Panc1 (cell line): ENCODE results near the gene SNAP47.

Source experiments
- POLR2AphosphoS5 ChIP-seq: IDR thresholded peaks from 2 replicates; pipeline ENCODE4 v1.6.1; 2012; ENCODE audit warnings: mild to moderate bottlenecking, low read depth, low read length, moderate library complexity
- TF ChIP-seq, protein P1 (sequence below): fragments of 450-650 bp; IDR thresholded peaks from 2 replicates; pipeline ENCODE4 v1.5.1; 2017; ENCODE audit warnings: mild to moderate bottlenecking

DNA sequence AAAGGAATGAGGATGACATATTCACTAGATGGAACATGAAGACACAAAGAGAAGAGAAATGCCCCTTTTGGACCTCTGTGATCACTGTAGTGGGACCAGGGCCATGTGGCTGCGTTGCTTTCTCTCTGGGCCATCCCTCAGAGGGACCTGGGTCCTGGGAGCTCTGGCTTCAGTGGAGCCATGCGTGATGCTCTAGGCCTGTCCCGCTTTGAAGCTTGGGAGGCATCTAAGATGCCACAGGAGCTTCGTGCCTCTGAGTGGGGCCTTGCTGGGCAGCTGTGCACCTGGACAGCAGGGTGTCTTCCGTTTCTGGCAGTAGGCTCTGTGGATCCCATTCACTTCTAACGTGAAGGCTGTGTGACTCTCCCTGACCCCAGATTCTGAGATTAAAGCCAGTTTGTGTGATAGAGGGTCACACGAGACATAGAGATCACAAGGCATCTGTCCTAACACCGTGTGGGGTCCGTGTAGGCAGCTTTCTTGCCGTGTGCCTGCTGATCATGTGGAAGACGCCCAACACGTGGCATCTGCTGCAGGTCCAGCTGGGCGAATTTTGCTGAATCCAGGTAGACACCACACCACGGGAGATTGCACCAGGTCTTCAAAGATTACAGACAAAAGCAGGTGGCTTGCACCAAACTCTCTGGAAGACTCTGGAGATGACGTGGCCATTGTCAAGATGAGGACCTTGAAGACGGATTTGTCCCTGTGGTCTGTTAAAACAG is 63.0 kb downstream of the SNAP47 start:
- TF ChIP-seq, protein P1, sequence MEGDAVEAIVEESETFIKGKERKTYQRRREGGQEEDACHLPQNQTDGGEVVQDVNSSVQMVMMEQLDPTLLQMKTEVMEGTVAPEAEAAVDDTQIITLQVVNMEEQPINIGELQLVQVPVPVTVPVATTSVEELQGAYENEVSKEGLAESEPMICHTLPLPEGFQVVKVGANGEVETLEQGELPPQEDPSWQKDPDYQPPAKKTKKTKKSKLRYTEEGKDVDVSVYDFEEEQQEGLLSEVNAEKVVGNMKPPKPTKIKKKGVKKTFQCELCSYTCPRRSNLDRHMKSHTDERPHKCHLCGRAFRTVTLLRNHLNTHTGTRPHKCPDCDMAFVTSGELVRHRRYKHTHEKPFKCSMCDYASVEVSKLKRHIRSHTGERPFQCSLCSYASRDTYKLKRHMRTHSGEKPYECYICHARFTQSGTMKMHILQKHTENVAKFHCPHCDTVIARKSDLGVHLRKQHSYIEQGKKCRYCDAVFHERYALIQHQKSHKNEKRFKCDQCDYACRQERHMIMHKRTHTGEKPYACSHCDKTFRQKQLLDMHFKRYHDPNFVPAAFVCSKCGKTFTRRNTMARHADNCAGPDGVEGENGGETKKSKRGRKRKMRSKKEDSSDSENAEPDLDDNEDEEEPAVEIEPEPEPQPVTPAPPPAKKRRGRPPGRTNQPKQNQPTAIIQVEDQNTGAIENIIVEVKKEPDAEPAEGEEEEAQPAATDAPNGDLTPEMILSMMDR, result no peak
- TF ChIP-seq POLR2AphosphoS5, result no peak
